Activated naive CD4-positive, alpha-beta T cell treated with anti-CD3 and anti-CD28 coated beads, Interleukin-2, amount 50 U/mL, for 16 hours (primary cell): ENCODE data around the gene LHFPL3.
"Not testable (repeated sequence)": the region's sequence is repeated elsewhere in the genome, so short reads cannot be mapped to it uniquely, and the experiment has no call there.

ENCODE experiments used
- DNase-seq: peaks from one replicate; pipeline ENCODE4 v3.0.0-alpha.2; 2020

LHFPL3 gene

GRCh38 chr7:104625956-104626355, 297.6 kb downstream of the LHFPL3 start:
- no peak for DNase-seq

DNA sequence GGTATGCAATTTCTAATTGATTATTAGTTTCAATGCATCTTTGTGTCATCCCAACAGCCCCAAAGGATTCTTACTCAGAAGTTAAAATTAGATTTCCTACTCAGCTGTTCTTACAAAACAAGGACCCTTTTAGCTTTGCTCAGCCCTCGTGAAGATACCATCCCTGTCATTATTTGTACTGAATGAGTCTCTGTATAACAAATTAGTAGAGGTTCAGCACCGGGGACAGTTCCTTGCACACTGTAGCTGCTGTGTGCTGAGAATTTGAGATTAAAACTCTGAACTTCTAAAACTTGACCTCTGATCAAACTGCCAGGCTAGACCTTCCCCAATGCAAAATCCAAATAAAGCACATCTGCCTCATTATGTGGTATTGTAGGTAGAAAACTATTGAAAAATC, 299.1 kb downstream of the LHFPL3 start:
- DNase-seq: no peak

DNA sequence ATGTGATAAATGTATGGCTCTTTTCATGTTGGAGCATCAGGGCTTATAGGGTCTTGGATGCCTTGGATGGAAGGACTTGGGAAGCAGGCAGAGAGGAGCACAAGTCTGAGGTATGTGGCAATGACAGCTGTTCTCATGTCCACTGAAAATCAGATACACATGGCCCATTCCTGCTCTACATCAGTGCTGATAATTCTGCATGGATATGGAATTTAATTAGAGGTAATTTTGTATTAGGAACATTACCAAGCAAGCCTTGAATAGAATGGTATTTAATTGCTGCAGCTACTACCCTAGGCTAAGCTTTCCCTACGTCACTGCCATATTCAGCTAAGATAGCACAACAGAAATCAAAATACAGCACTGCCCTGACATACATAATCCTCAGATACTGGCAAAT, 299.6 kb downstream of the LHFPL3 start:
- no peak for DNase-seq

GRCh38 chr7:104629408-104629807, 301.0 kb downstream of the LHFPL3 start:
- no peak for DNase-seq

DNA sequence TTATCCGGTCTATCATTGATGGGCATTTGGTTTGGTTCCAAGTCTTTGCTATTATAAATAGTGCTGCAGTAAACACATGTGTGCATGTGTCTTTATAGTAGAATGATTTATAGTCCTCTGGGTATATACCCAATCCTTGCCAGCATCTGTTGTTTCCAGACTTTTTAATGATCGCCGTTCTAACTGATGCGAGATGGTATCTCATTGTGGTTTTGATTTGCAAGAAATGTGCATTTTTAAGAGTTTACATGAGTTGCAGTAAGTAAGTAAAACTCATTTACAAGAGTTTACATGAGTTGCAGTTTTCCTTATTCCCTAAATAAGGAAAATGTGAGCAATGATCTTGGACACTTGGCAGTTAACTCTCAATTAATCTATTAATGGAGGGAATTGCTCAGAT, 312.1 kb downstream of the LHFPL3 start:
- DNase-seq: no peak

GRCh38 chr7:104642560-104642959, 314.2 kb downstream of the LHFPL3 start:
- no peak for DNase-seq

GRCh38 chr7:104643587-104644217, 315.3 kb downstream of the LHFPL3 start:
- no peak for DNase-seq

DNA sequence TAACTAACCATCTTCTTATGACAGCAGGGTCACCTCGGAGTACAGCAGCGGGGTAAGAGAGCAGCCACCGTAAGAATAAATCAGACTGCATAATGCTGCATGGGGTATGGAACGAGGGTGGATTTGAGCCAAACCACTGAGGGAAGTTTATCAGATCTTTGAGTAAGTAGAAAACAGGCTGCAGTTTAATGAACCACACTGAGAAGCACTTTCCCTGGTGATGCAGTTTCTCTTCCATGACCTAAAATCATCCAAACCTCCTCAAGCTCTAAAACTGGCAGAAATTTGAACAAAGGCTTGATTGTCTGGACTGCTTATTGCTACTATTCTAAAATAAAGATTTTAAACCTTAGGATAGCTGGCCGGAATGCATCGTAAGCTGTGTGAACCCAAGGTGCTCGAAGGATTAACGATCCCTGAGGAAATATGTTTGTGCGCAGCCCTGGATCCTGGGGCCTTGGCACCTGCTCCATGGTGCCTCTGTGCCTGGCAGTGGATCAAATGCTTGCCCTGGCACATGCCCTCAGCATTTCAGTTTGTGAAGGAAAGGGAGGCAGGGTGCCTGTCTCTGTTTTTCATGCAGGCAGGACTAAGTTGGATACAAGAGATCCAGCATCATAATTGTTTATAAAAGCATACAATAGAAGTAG, 322.7 kb downstream of the LHFPL3 start:
- no peak for DNase-seq

DNA sequence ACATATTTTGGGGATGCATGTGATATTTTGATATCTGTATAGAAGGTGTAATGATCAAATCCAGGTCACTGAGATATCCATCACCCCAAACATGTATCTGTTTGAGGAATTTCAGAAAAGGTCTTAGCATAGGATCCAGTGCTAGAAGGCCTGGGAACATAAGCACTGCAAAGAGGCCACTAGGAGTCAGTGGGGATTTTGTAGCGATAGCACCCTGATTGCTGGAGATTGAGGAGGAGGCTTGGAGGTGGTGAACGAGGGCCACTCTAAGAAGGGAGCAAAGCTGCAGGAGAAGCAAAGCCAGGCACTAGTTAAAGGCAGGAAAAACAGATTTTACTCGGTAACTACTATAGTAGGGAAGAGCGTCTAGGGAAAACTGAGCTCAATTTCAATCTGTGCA, 324.0 kb downstream of the LHFPL3 start:
- DNase-seq: no peak

DNA sequence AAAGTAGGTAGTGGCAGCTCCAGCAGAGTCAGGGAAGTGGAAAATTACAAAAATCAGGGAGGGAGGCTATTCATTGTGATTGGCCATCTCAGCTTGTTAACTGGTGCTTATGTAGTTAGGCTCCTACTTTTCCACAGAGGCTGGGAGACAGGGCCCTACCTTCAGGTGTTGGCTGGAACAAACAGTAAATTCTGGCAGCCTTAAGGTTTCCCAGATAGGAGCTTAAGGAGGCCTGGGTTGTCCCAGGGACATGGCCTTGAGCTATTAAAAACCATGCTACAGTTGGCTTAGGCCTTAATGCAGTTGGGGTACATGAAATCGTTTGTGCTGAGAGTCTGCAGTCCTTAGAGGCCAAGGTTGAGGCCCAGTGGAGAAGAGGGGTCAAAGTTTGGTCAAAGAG, 324.5 kb downstream of the LHFPL3 start:
- no peak for DNase-seq

DNA sequence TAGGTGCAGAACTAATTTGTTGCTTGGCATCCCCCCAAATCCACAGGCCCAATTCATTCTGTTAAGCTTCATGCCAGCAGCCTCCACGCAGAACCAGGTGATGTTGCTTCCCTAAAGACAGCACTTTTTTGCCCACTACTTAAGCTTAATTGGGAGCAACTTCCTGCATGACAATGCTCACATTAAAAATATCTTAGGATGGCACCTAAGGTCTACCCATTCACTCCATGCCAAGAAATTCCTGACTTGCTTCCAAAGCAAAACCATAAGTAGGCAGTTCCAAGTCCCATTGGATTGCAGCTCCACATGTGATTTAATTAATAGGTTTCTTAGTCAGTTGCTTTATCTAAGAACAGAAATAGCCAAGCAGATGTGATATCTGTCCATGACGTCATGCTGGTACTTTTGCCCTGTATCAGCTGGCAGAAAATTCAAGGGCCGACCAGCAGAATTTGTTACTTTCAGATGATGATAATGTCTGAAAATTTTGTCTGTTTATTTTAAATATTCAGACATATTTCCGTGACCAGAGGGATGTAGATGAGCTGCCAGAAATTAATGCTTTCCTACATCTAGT, 325.5 kb downstream of the LHFPL3 start:
- DNase-seq: no peak

DNA sequence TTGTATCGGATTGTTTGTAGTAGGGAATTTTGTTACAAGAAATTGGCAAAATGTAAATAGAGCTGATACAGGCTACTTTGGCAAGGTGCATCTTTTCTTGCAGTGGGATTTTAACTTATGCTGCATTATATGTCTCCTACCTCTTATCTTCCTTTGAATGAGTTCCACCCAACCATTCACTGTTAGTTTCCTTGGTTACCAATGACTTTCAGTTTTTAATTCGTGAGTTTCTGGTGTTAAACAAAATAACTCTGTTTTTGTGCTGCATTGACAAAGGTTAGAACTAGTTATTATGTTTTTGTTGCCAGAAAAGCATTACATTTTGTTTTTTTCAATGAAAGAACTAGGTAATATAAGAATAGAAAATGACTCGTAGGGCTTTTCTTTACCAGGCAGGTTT, 327.2 kb downstream of the LHFPL3 start:
- no peak for DNase-seq

GRCh38 chr7:104656467-104656866, 328.1 kb downstream of the LHFPL3 start:
- DNase-seq: no peak

- no peak for DNase-seq
These were observed 328.7 kb downstream of the LHFPL3 start for GRCh38 chr7:104657134-104657533.

- DNase-seq: no peak
These were observed 333.2 kb downstream of the LHFPL3 start for GRCh38 chr7:104661575-104661974.

DNA sequence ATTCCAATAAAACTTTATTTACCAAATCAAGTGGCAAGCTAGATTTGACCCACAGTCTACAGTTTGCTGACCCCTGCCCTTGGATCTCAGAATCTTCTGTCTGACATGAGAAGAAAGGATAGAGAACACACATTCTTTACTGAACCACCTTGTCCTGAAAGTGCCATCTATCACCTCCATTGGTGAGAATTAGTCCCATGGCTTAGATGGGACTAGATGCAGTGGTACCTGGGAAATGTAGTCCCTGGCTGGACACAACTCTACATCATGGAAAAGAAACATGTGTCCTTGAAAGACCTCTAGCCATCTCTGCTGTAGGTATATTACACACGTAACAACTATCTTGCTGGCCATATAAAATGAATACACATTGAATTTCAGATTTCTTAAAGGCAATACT, 336.2 kb downstream of the LHFPL3 start:
- no peak for DNase-seq

DNA sequence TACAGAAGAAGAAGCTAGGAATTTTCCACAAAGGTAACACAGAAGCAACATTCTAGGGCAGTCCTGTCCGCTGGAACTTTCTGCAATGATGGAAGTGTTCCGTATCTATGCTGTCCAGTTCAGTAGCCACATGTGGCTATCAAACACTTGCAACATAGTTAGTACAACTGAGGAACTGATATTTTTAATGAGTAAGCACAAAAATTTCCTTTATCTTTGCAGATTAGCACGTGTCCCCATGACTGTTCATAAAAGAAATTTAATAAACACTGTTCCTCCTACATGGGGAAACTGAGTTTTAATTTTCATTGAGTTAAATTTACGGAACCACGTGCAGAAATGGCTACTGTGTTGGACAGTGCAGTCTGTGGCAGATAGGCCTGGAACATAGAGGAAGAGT, 349.2 kb downstream of the LHFPL3 start:
- no peak for DNase-seq

GRCh38 chr7:104679085-104679484, 350.7 kb downstream of the LHFPL3 start:
- DNase-seq: no peak

GRCh38 chr7:104686286-104686685, 357.9 kb downstream of the LHFPL3 start:
- DNase-seq: no peak

- no peak for DNase-seq
These were observed 366.3 kb downstream of the LHFPL3 start for GRCh38 chr7:104694710-104695109.

GRCh38 chr7:104695563-104695962, 367.2 kb downstream of the LHFPL3 start:
- DNase-seq: no peak

DNA sequence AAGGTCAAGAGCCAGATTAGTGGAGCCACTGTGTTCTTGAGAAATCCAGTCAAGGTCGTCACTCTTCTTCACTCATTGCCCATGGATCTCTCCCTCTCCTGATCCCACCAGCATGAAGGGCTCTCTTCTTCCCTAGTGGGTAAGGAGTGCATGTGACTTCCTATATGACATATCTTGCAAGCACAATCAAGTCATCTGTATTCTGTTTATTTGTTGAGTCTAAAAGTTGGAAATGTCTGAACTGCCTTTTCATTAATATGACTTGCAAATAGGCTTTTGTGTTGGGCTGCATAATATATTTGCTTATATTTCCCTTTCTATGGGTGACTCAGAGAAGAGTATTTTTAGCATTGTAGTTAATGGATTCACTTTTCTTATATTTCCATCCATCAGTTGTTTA, 371.9 kb downstream of the LHFPL3 start:
- DNase-seq: no peak

GRCh38 chr7:104721027-104721426, 392.6 kb downstream of the LHFPL3 start:
- DNase-seq: not testable (repeated sequence)

DNA sequence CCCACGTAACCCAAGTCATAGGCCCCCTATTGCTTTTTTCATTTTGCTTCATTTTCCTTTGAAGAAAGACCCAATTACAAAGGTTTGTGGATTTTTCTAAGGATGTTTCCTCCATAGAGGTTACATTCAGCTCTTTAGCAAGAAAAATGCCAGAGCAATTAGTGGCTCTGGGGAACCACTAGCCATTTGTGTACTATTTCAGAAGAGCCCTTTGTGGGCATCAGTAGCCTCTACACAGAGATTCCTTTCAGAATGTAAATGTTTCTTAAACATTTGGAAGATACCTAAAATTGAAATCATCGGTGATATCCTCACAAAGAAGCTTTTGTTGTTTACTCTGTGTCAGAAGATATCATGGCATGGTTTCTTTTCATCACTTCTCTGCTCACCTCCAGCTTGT, 394.6 kb downstream of the LHFPL3 start:
- DNase-seq: no peak

DNA sequence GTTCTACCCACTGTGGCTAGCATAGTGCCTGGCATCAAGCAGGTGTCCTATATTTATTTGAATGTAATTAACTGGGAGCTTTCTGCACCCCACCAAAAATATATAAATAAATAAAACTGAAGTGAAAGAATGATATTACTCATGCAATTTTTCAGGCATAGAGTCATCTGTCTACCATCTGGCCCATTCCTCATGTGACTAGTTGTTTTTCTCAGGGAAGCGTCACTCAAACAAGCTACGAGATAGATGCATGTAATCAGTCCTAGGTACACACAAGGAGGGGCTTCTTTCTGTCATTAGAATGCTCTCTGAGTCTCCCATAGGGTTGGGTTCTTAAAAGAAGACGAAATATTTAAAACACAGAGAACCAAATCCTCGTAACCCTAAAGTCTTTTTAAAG, 430.1 kb downstream of the LHFPL3 start:
- no peak for DNase-seq
